ENCODE measurements around the gene WDR93. TPM values are rescaled to one million over a fixed set of nuclear protein-coding genes. Genes with fewer than 3 reads are reported as not detected.

The WDR93 gene
- total and polyA plus RNA-seq, 2 of the 4 experiments (the other 2 are of a cell fraction), result not detected

- no peak overlapping the region for H2BK15ac ChIP-seq (ENCODE audit: low read depth, low read length)
- TF ChIP-seq RFX5 (IDR thresholded peaks at IDR 0.05; ENCODE audit: low read depth, low read length) (no peak), ELK1 (IDR thresholded peaks at IDR 0.05; ENCODE audit: borderline replicate concordance, low read depth, low read length) (no peak), RCOR1 (IDR thresholded peaks at IDR 0.05; ENCODE audit: insufficient replicate concordance, low read length) (no peak), NFE2L2 (IDR thresholded peaks at IDR 0.05; ENCODE audit: low read depth, low read length) (no peak), MAFK (IDR thresholded peaks at IDR 0.05; ENCODE audit: low read depth, low read length) (no peak), BHLHE40 (IDR thresholded peaks at IDR 0.05; ENCODE audit: low read depth, low read length) (no peak), USF2 (IDR thresholded peaks at IDR 0.05; ENCODE audit: low read depth, low read length) (no peak), CEBPB (IDR thresholded peaks at IDR 0.05; ENCODE audit: low read depth, low read length) (no peak), SMC3 (IDR thresholded peaks at IDR 0.05; ENCODE audit: low read depth, low read length) (no peak), RAD21 (IDR thresholded peaks at IDR 0.05; ENCODE audit: low read length) (no peak), POLR2A (IDR thresholded peaks at IDR 0.05; ENCODE audit: low read depth, low read length) (no peak), CTCF (conservative IDR thresholded peaks at IDR 0.05; ENCODE audit: low read depth, low read length) (no peak), MAZ (IDR thresholded peaks at IDR 0.05; ENCODE audit: borderline replicate concordance, low read depth, low read length) (no peak), FOS (IDR thresholded peaks at IDR 0.05; ENCODE audit: low read depth, low read length) (no peak), MXI1 (IDR thresholded peaks at IDR 0.05; ENCODE audit: borderline replicate concordance, low read depth, low read length) (no peak), CHD1 (IDR thresholded peaks at IDR 0.05; ENCODE audit: low read depth, low read length) (no peak)
- peaks cover 2% of the 10 kb centered on the region; the same call in 1 of the 2 replicates for H3K4me1 ChIP-seq (ENCODE audit: control insufficient read depth, insufficient read depth, low read length)
- H3K18ac ChIP-seq (ENCODE audit: low read depth, low read length), result no peak overlapping the region
- H3K36me3 ChIP-seq (ENCODE audit: control insufficient read depth, insufficient read depth, low read length), result no peaks in the 10 kb centered on the region
- no peak overlapping the region for H3K4me3 ChIP-seq (ENCODE audit: insufficient read depth, low read depth, low read length)
- no peak for ATAC-seq (ENCODE audit: low read depth)
- no peak overlapping the region for H4K8ac ChIP-seq (ENCODE audit: low read depth in 2 of 2, low read length in 2 of 2)
- no peak overlapping the region for H3K4ac ChIP-seq (ENCODE audit: low read depth, low read length)
- no peak overlapping the region for H3K27ac ChIP-seq (ENCODE audit: insufficient read depth, low read length)
- H3K9me3 ChIP-seq (ENCODE audit: control insufficient read depth, insufficient read depth, low read length), result no peaks in the 10 kb centered on the region
- in situ Hi-C loops (cut with MboI; ENCODE audit: low sequenced_read_pairs), result no loop called here
- H3K14ac ChIP-seq (replicated peaks; ENCODE audit: low read depth, low read length), result no peak overlapping the region
- no peak overlapping the region for H3K4me2 ChIP-seq (ENCODE audit: low read depth, low read length)
- intact Hi-C loops (cut with micrococcal nuclease), result no loop called here
- dilution Hi-C loops (cut with HindIII; ENCODE audit: low sequenced_read_pairs, unreplicated experiment), result no loop called here
- H4K20me1 ChIP-seq (ENCODE audit: insufficient read depth, low read length), result no peaks in the 10 kb centered on the region
- peaks cover 9% of the 10 kb centered on the region for H3K27me3 ChIP-seq (ENCODE audit: control insufficient read depth, insufficient read depth, low read length)
- ChIA-PET POLR2A (ENCODE audit: unreplicated experiment) (no interaction called here), CTCF (no interaction called here)
- no peak overlapping the region for H2AFZ ChIP-seq (replicated peaks; ENCODE audit: low read length, poor library complexity)
- no peak overlapping the region for H3K9ac ChIP-seq (ENCODE audit: low read depth, low read length)
- no peak overlapping the region for H3K23ac ChIP-seq (ENCODE audit: low read depth, low read length)
- H2BK120ac ChIP-seq (ENCODE audit: low read depth, low read length), result no peak overlapping the region
- no peak overlapping the region for H3K56ac ChIP-seq (ENCODE audit: extremely low read depth, insufficient read depth, low read length)
- no peak overlapping the region for H2AK5ac ChIP-seq (ENCODE audit: low read depth, low read length)
- WGBS, 2 experiments (ENCODE audit: extremely low coverage in 2 of 2, insufficient read length in 1 of 2), result no CpG with 5 or more reads among the region's 2 CpGs
- no peak for DNase-seq
- peaks cover 3 to 6% of the 10 kb centered on the region in 2 experiments; a peak in 2 of 4 replicates for H3K79me1 ChIP-seq (ENCODE audit: low read depth in 1 of 2, low read length in 2 of 2)
- no peak overlapping the region for H4K5ac ChIP-seq (ENCODE audit: low read depth, low read length)
- peaks cover 4% of the 10 kb centered on the region; the same call in 1 of the 2 replicates for H3K9me1 ChIP-seq (ENCODE audit: insufficient read depth, low read length)
- H4K91ac ChIP-seq (ENCODE audit: insufficient read depth, low read depth, low read length), result no peak overlapping the region
- H2BK20ac ChIP-seq (ENCODE audit: low read depth, low read length), result no peak overlapping the region
- H2BK5ac ChIP-seq (ENCODE audit: low read depth, low read length, poor library complexity, severe bottlenecking), result no peak overlapping the region
- BruUV-seq (replicated peaks), result no TSS peak
- no peak overlapping the region for H2AK9ac ChIP-seq (replicated peaks; ENCODE audit: low read depth, low read length, poor library complexity)
Observed at GRCh38 chr15:89693091-89693490, 2.5 kb downstream of the WDR93 start.

Measured in IMR-90 (cell line).